ENCODE data around the gene RGS12.

RGS12 gene

GRCh38 chr4:3305610-3306371 is 13.0 kb downstream of the RGS12 start:
- TF ChIP-seq ZNF384 (IDR thresholded peaks at IDR 0.05) (no peak), NFRKB (IDR thresholded peaks at IDR 0.05) (no peak)
- POLR2A ChIA-PET, result no interaction called here
- no peak for DNase-seq (ENCODE audit: extremely low spot score)
- CTCF ChIA-PET, result interaction anchor here (1.3 kb wide), 1 partner anchor 13 kb away, joined by 4 read pairs; no protein-coding TSS in a partner anchor

- ChIA-PET POLR2A (no interaction called here), CTCF (no interaction called here)
- DNase-seq (ENCODE audit: extremely low spot score), result no peak
- no peak for TF ChIP-seq FOXA1 (IDR thresholded peaks at IDR 0.05)
Observed at GRCh38 chr4:3306450-3306849, 13.6 kb downstream of the RGS12 start.

- TF ChIP-seq BHLHE40 (IDR thresholded peaks at IDR 0.05; ENCODE audit: borderline replicate concordance) (no peak), SP1 (IDR thresholded peaks at IDR 0.05) (no peak), NFRKB (IDR thresholded peaks at IDR 0.05) (no peak), ELF4 (IDR thresholded peaks at IDR 0.05) (no peak), FOXA1 (IDR thresholded peaks at IDR 0.05) (no peak), PKNOX1 (IDR thresholded peaks at IDR 0.05) (no peak)
- DNase-seq (ENCODE audit: extremely low spot score), result no peak
- POLR2A ChIA-PET, result no interaction called here
- CTCF ChIA-PET, result no interaction called here
Observed at GRCh38 chr4:3307060-3307459, 14.2 kb downstream of the RGS12 start.

- POLR2A ChIA-PET, result no interaction called here
- DNase-seq (ENCODE audit: extremely low spot score), result no peak
- CTCF ChIA-PET, result no interaction called here
- TF ChIP-seq ELF4 (IDR thresholded peaks at IDR 0.05) (no peak), FOXK2 (IDR thresholded peaks at IDR 0.05) (no peak), BHLHE40 (IDR thresholded peaks at IDR 0.05; ENCODE audit: borderline replicate concordance) (no peak), FOXM1 (IDR thresholded peaks at IDR 0.05; ENCODE audit: borderline replicate concordance) (no peak), L3MBTL2 (conservative IDR thresholded peaks at IDR 0.05) (no peak), CTBP1 (IDR thresholded peaks at IDR 0.05; ENCODE audit: borderline replicate concordance) (no peak), HDGF (IDR thresholded peaks at IDR 0.05; ENCODE audit: borderline replicate concordance) (no peak), SUZ12 (IDR thresholded peaks at IDR 0.05) (no peak), PKNOX1 (IDR thresholded peaks at IDR 0.05) (no peak), LEF1 (IDR thresholded peaks at IDR 0.05; ENCODE audit: borderline replicate concordance) (no peak), FOXA1 (IDR thresholded peaks at IDR 0.05) (no peak)
Observed at GRCh38 chr4:3307486-3307885, 14.7 kb downstream of the RGS12 start.

- ChIA-PET CTCF (no interaction called here), POLR2A (no interaction called here)
- TF ChIP-seq LEF1 (IDR thresholded peaks at IDR 0.05; ENCODE audit: borderline replicate concordance) (no peak), SUZ12 (IDR thresholded peaks at IDR 0.05) (no peak), PKNOX1 (IDR thresholded peaks at IDR 0.05) (no peak), SP1 (IDR thresholded peaks at IDR 0.05) (no peak), FOXK2 (IDR thresholded peaks at IDR 0.05) (no peak), ELF4 (IDR thresholded peaks at IDR 0.05) (no peak), CTBP1 (IDR thresholded peaks at IDR 0.05; ENCODE audit: borderline replicate concordance) (no peak)
- no peak for DNase-seq (ENCODE audit: extremely low spot score)
Observed at GRCh38 chr4:3307891-3308575, 15.2 kb downstream of the RGS12 start.

GRCh38 chr4:3308691-3309090 is 15.9 kb downstream of the RGS12 start:
- POLR2A ChIA-PET, result no interaction called here
- TF ChIP-seq HDGF (IDR thresholded peaks at IDR 0.05; ENCODE audit: borderline replicate concordance) (no peak), BHLHE40 (IDR thresholded peaks at IDR 0.05; ENCODE audit: borderline replicate concordance) (no peak), L3MBTL2 (conservative IDR thresholded peaks at IDR 0.05) (no peak), LEF1 (IDR thresholded peaks at IDR 0.05; ENCODE audit: borderline replicate concordance) (no peak), ZNF384 (IDR thresholded peaks at IDR 0.05) (no peak), FOXK2 (IDR thresholded peaks at IDR 0.05) (no peak), FOXA1 (IDR thresholded peaks at IDR 0.05) (no peak), SUZ12 (IDR thresholded peaks at IDR 0.05) (no peak), FOXM1 (IDR thresholded peaks at IDR 0.05; ENCODE audit: borderline replicate concordance) (no peak), PKNOX1 (IDR thresholded peaks at IDR 0.05) (no peak), SP1 (IDR thresholded peaks at IDR 0.05) (no peak), ARNT (IDR thresholded peaks at IDR 0.05) (no peak), NFRKB (IDR thresholded peaks at IDR 0.05) (no peak), TARDBP (IDR thresholded peaks at IDR 0.05) (no peak), ELF4 (IDR thresholded peaks at IDR 0.05) (no peak), CTBP1 (IDR thresholded peaks at IDR 0.05; ENCODE audit: borderline replicate concordance) (no peak)
- DNase-seq (ENCODE audit: extremely low spot score), result no peak
- CTCF ChIA-PET, result no interaction called here
